TTC549 (cell line): ENCODE measurements around the gene TMEM69.
"Not testable (repeated sequence)": the region's sequence is repeated elsewhere in the genome, so short reads cannot be mapped to it uniquely, and the experiment has no call there.

Experiments
- FAIRE-seq: peaks from 2 replicates; lab custom pipeline; 2012; peaks lifted over from hg19 to GRCh38; lab: Jason Lieb, UNC

The TMEM69 gene

GRCh38 chr1:45678489-45678888, 9.5 kb upstream of the TMEM69 start:
- FAIRE-seq = no peak

- no peak for FAIRE-seq
These were observed 8.9 kb upstream of the TMEM69 start for GRCh38 chr1:45679123-45679522.

GRCh38 chr1:45682942-45683341, 5.0 kb upstream of the TMEM69 start:
- FAIRE-seq = no peak

- no peak for FAIRE-seq
These were observed 3.6 kb upstream of the TMEM69 start for GRCh38 chr1:45684402-45684801.

GRCh38 chr1:45685308-45686014, 2.5 kb upstream of the TMEM69 start:
- FAIRE-seq = no peak

GRCh38 chr1:45686015-45686287, 2.0 kb upstream of the TMEM69 start:
- no peak for FAIRE-seq

- no peak for FAIRE-seq
These were observed 1.5 kb upstream of the TMEM69 start, which contains the start of gene GPBP1L1 for GRCh38 chr1:45686288-45687013. GPBP1L1 (minus strand) TSS chr1:45686533; CDS start chr1:45659087, 27,446 bp downstream.

GRCh38 chr1:45687014-45687753, 797 bp upstream of the TMEM69 start:
- FAIRE-seq = peak; percentile 88

GRCh38 chr1:45693811-45694210, 5.8 kb downstream of the TMEM69 start:
- FAIRE-seq = not testable (repeated sequence)

- FAIRE-seq = no peak
These were observed 6.8 kb downstream of the TMEM69 start for GRCh38 chr1:45694823-45695222.

- no peak for FAIRE-seq
These were observed 16.7 kb downstream of the TMEM69 start for GRCh38 chr1:45704637-45705036.

- no peak for FAIRE-seq
These were observed 25.7 kb downstream of the TMEM69 start for GRCh38 chr1:45713711-45714110.

- no peak for FAIRE-seq
These were observed 28.7 kb downstream of the TMEM69 start for GRCh38 chr1:45716700-45717099.

- not testable (repeated sequence) for FAIRE-seq
These were observed 29.4 kb downstream of the TMEM69 start for GRCh38 chr1:45717386-45717785.

GRCh38 chr1:45718289-45718688, 30.3 kb downstream of the TMEM69 start:
- no peak for FAIRE-seq

- no peak for FAIRE-seq
These were observed 33.2 kb downstream of the TMEM69 start for GRCh38 chr1:45721207-45721606.

- no peak for FAIRE-seq
These were observed 34.8 kb downstream of the TMEM69 start for GRCh38 chr1:45722809-45723208.

- FAIRE-seq = no peak
These were observed 35.4 kb downstream of the TMEM69 start for GRCh38 chr1:45723248-45723930.

- FAIRE-seq = not testable (repeated sequence)
These were observed 38.0 kb downstream of the TMEM69 start for GRCh38 chr1:45726007-45726406.

GRCh38 chr1:45730075-45730779, 42.2 kb downstream of the TMEM69 start:
- no peak for FAIRE-seq

GRCh38 chr1:45730780-45731319, 42.9 kb downstream of the TMEM69 start:
- no peak for FAIRE-seq

- no peak for FAIRE-seq
These were observed 51.2 kb downstream of the TMEM69 start for GRCh38 chr1:45739137-45739536.
